GM19328 (cell line): ENCODE measurements around the gene AP3B1.

Experiments
- ATAC-seq: cut with Tn5 transposase; IDR thresholded peaks from one replicate; pipeline ENCODE4 v1.9.1; 2021; ENCODE audit warnings: mild to moderate bottlenecking, moderate library complexity; ENCODE audit not compliant: unreplicated experiment

Gene AP3B1

GRCh38 chr5:78008356-78008967 is 286.0 kb downstream of the AP3B1 start:
- ATAC-seq, result no peak

- ATAC-seq, result no peak
Observed at GRCh38 chr5:78007233-78007632, 287.3 kb downstream of the AP3B1 start.

- no peak for ATAC-seq
Observed at GRCh38 chr5:78006449-78006848, 288.0 kb downstream of the AP3B1 start.

- no peak for ATAC-seq
Observed at GRCh38 chr5:78005021-78005785, 289.3 kb downstream of the AP3B1 start.

GRCh38 chr5:78004559-78004958 is 289.9 kb downstream of the AP3B1 start:
- ATAC-seq, result no peak

- ATAC-seq, result no peak
Observed at GRCh38 chr5:78003919-78004318, 290.6 kb downstream of the AP3B1 start.

- ATAC-seq, result no peak
Observed at GRCh38 chr5:78003450-78003849, 291.0 kb downstream of the AP3B1 start.

- ATAC-seq, result no peak
Observed at GRCh38 chr5:78002690-78003089, 291.8 kb downstream of the AP3B1 start.

- ATAC-seq, result no peak
Observed at GRCh38 chr5:78001197-78001596, 293.3 kb downstream of the AP3B1 start.

GRCh38 chr5:78000191-78000590 is 294.3 kb downstream of the AP3B1 start:
- ATAC-seq, result no peak

- no peak for ATAC-seq
Observed at GRCh38 chr5:77999399-77999798, 295.1 kb downstream of the AP3B1 start.

GRCh38 chr5:77996943-77997342 is 297.6 kb downstream of the AP3B1 start:
- ATAC-seq, result no peak

GRCh38 chr5:77995793-77996409 is 298.6 kb downstream of the AP3B1 start:
- no peak for ATAC-seq

GRCh38 chr5:77994943-77995342 is 299.6 kb downstream of the AP3B1 start:
- ATAC-seq, result no peak

GRCh38 chr5:77993855-77994318 is 300.6 kb downstream of the AP3B1 start:
- no peak for ATAC-seq

GRCh38 chr5:77993141-77993854 is 301.2 kb downstream of the AP3B1 start:
- ATAC-seq, result no peak

GRCh38 chr5:77991084-77991483 is 303.4 kb downstream of the AP3B1 start:
- ATAC-seq, result no peak

GRCh38 chr5:77990020-77990419 is 304.5 kb downstream of the AP3B1 start:
- ATAC-seq, result no peak

GRCh38 chr5:77987988-77988387 is 306.5 kb downstream of the AP3B1 start:
- ATAC-seq, result no peak

GRCh38 chr5:77987331-77987730 is 307.2 kb downstream of the AP3B1 start:
- no peak for ATAC-seq

GRCh38 chr5:77986261-77986660 is 308.2 kb downstream of the AP3B1 start:
- ATAC-seq, result no peak
